Esophagus muscularis mucosa (tissue), 4 donors: ENCODE results near the gene PLEKHM3. TPM values are rescaled to one million over a fixed set of nuclear protein-coding genes. Genes with fewer than 3 reads are reported as not detected.

Experiments
- DNase-seq: peaks from one replicate; pipeline ENCODE4 v3.0.0-alpha.2; 2017; ENCODE audit errors: extremely low spot score
- H3K27ac ChIP-seq, 4 donors: fragments of 200-600 bp; sonication (generic); replicated peaks in 1 of 4; 1 replicate in 3 of 4; 2 replicates in 1 of 4; pipeline ENCODE4 v1.5.1; 2016 to 2019; ENCODE audit warnings: mild to moderate bottlenecking in 1 of 4
- H3K27me3 ChIP-seq, 4 donors: fragments of 200-600 bp; sonication (generic); one replicate each; pipeline versions ENCODE4 v1.5.1 to v1.6.0; 2016 to 2019
- H3K36me3 ChIP-seq, 4 donors: fragments of 200-600 bp; sonication (generic); one replicate each; pipeline ENCODE4 v1.5.1; 2016 to 2019
- H3K4me1 ChIP-seq, 4 donors: fragments of 200-600 bp; sonication (generic); one replicate each; pipeline ENCODE4 v1.5.1; 2016 to 2019
- H3K4me3 ChIP-seq, 4 donors: fragments of 200-600 bp; sonication (generic); 1 replicate in 2 of 4; 2 replicates in 2 of 4; pipeline ENCODE4 v1.5.1; 2016 to 2019; ENCODE audit warnings: mild to moderate bottlenecking in 4 of 4, moderate library complexity in 1 of 4
- H3K9me3 ChIP-seq, 4 donors: fragments of 200-600 bp; sonication (generic); 1 replicate in 3 of 4; 2 replicates in 1 of 4; pipeline ENCODE4 v1.5.1; 2016 to 2019
- EP300 ChIP-seq: sonication (generic); formaldehyde crosslinking; IDR thresholded peaks from one replicate; pipeline ENCODE4 v1.6.1; 2017; ENCODE audit warnings: antibody characterized with exemption
- POLR2A ChIP-seq: fragments of 450-650 bp; IDR thresholded peaks from one replicate; pipeline ENCODE4 v1.6.1; 2017; ENCODE audit warnings: antibody characterized with exemption, moderate library complexity, mild to moderate bottlenecking, low read depth
- POLR2AphosphoS5 ChIP-seq, 2 donors: sonication (generic); formaldehyde crosslinking; IDR thresholded peaks; one replicate each; pipeline ENCODE4 v1.6.1; 2017; ENCODE audit warnings: antibody characterized with exemption in 2 of 2
- WGBS: methylation state at CpG from one replicate; pipeline ENCODE4 v1.1.5; 2018; 5-methylcytosine and 5-hydroxymethylcytosine counted together
- intact Hi-C: fragments of 100-400 bp; cut with DNase I; formaldehyde crosslinking; loops from one replicate; pipeline ENCODE4 v1.15.1; 2023
- total RNA-seq, 4 donors: library from RNA; depleted of rRNA; stranded (reverse); fragments of >200 nt; gene quantifications; one replicate each; pipeline versions ENCODE4 v1.1.0 to v1.2.1, GENCODE V29; 2016
- TF ChIP-seq, protein P1 (sequence below), 3 experiments: fragments of 200-600 bp in 2 of 3; fragments of 450-650 bp in 1 of 3; sonication (generic) in 2 of 3; IDR thresholded peaks; one replicate each; pipeline ENCODE4 v1.5.1; 2017 to 2019; ENCODE audit warnings: antibody characterized with exemption in 3 of 3, mild to moderate bottlenecking in 2 of 3, moderate library complexity in 1 of 3

The PLEKHM3 gene
- total RNA-seq, 4 donors from 2014 or later, result 24.8 to 34.5 (median 31.1) TPM

DNA sequence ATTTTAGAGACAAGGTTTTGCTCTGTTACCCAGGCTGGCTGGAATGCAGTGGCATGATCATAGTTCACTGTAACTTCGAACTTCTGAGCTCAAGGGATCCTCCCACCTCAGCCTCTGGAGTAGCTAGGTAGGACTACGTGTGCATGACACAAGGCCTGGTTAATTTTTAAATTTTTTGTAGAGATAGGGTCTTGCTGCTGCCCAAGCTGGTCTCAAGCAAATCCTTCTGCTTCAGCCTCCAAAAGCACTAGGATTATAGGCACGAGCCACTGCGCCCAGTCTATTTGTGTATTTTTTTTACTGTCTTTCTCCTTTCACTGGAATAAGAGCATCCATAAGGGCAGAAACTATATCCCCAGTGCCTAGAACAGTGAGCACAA lies 89.3 kb downstream of the PLEKHM3 start:
- TF ChIP-seq POLR2AphosphoS5 (IDR thresholded peaks at IDR 0.05), result no peak
- Histone ChIP-seq H3K4me3 (no peak overlapping the region), H3K27me3 (no peaks in the 10 kb centered on the region), H3K4me1 (peaks cover 12 to 26% (median 13%) of the 10 kb centered on the region in 4 donors), H3K27ac (no peak overlapping the region), H3K36me3 (peaks cover 0 to 2% (median under 1%) of the 10 kb centered on the region in 4 donors), H3K9me3 (no peaks in the 10 kb centered on the region)
- 100% methylated on average over 4 of the region's 4 CpGs for WGBS
- intact Hi-C loops, result no loop called here
- no peak for DNase-seq

DNA sequence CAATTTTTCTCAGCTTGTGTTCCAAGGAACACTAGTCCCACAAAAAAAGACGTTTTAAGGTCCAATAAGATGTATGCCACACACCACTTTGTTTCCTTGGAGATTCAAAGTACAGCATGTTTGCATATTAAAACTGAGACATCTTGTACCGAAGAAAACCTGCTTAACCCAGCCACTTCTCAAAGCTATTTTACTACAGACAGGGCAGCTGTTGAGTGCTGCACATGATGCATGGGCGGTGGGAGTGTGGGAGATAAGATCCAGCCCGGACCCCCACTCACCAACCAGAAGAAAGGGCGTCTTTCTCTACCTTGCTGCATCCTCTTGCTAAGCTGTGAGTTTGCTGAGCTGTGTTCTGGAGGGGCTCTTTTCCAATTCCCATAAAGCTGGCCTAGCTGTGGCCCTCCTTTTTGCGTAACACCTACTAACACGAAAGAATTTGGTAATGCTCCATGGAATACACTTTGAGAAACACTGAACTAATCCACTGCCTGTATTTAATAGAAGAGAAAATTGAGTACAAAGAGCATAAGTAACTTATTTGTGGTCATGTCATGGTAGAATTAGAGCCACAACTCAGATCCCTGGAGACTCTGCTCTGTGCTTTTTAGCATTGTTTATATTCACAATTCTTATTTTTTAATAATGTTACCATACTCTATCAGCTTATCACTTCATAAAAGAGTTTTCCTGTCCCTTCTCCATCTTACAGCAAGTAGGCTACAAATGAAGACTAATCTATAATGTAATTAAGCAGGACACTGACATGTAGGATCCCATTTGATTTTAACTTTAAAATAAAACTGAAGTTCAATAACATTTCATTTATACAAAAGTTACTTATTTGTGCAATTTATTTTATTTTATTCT lies 90.0 kb downstream of the PLEKHM3 start:
- TF ChIP-seq EP300 (no peak), POLR2A (no peak), POLR2AphosphoS5 (IDR thresholded peaks at IDR 0.05) (no peak)
- TF ChIP-seq, protein P1, sequence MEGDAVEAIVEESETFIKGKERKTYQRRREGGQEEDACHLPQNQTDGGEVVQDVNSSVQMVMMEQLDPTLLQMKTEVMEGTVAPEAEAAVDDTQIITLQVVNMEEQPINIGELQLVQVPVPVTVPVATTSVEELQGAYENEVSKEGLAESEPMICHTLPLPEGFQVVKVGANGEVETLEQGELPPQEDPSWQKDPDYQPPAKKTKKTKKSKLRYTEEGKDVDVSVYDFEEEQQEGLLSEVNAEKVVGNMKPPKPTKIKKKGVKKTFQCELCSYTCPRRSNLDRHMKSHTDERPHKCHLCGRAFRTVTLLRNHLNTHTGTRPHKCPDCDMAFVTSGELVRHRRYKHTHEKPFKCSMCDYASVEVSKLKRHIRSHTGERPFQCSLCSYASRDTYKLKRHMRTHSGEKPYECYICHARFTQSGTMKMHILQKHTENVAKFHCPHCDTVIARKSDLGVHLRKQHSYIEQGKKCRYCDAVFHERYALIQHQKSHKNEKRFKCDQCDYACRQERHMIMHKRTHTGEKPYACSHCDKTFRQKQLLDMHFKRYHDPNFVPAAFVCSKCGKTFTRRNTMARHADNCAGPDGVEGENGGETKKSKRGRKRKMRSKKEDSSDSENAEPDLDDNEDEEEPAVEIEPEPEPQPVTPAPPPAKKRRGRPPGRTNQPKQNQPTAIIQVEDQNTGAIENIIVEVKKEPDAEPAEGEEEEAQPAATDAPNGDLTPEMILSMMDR (IDR thresholded peaks at IDR 0.05), result no peak
- Histone ChIP-seq H3K27me3 (no peaks in the 10 kb centered on the region), H3K27ac (no peak overlapping the region), H3K4me3 (no peak overlapping the region), H3K36me3 (peaks cover 0 to 8% (median 5%) of the 10 kb centered on the region in 4 donors), H3K9me3 (no peaks in the 10 kb centered on the region), H3K4me1 (peaks cover 12 to 26% (median 13%) of the 10 kb centered on the region in 4 donors)
- DNase-seq, result no peak
- 85% methylated on average over 7 of the region's 7 CpGs for WGBS
- intact Hi-C loops, result no loop called here

GRCh38 chr2:207934720-207935119 lies 90.6 kb downstream of the PLEKHM3 start:
- H3K27ac ChIP-seq, result no peak overlapping the region
- 95% methylated on average over 7 of the region's 7 CpGs for WGBS
- DNase-seq, result no peak

GRCh38 chr2:207933396-207934065 lies 91.8 kb downstream of the PLEKHM3 start:
- H3K27me3 ChIP-seq, result no peaks in the 10 kb centered on the region
- H3K4me1 ChIP-seq, result peaks cover 9 to 29% (median 14%) of the 10 kb centered on the region in 4 donors
- 83% methylated on average over 9 of the region's 9 CpGs for WGBS
- peak overlapping the region in 1 of 4 donors; percentile 15 for H3K27ac ChIP-seq
- peaks cover 0 to 13% (median 5%) of the 10 kb centered on the region in 4 donors for H3K36me3 ChIP-seq
- no peaks in the 10 kb centered on the region for H3K9me3 ChIP-seq
- TF ChIP-seq POLR2AphosphoS5 (IDR thresholded peaks at IDR 0.05) (no peak), POLR2A (no peak), EP300 (no peak)
- TF ChIP-seq, protein P1 (IDR thresholded peaks at IDR 0.05), result no peak
- intact Hi-C loops, result no loop called here
- no peak overlapping the region for H3K4me3 ChIP-seq
- no peak for DNase-seq

More at GRCh38 chr2:207934720-207935119, 90.6 kb downstream of the PLEKHM3 start:
- Histone ChIP-seq H3K27me3 (no peaks in the 10 kb centered on the region), H3K9me3 (no peaks in the 10 kb centered on the region), H3K4me3 (no peak overlapping the region), H3K36me3 (peaks cover 0 to 13% (median 5%) of the 10 kb centered on the region in 4 donors), H3K4me1 (peaks cover 12 to 26% (median 13%) of the 10 kb centered on the region in 4 donors)
- intact Hi-C loops, result no loop called here
- TF ChIP-seq POLR2A (no peak), POLR2AphosphoS5 (IDR thresholded peaks at IDR 0.05) (no peak), EP300 (no peak)
- TF ChIP-seq, protein P1 (IDR thresholded peaks at IDR 0.05), result no peak

DNA sequence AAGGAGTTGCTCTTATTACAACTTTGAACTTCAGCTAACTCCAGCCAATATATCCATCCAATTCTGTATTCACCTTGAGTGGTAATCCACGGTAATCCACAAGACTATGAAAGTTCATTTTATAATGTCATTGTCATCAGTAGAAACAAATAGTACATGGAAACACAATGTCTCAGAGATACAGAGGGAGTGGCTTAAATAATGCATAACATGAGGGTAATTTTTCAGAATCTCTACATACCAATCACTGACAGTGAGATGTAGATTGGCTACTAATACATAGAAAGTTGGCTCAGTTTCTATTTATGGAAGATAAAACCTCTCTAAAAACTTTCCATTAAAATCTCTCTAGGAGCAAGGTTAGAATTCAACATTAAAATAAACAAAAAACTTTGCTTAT lies 93.2 kb downstream of the PLEKHM3 start:
- H3K36me3 ChIP-seq, result peaks cover 0 to 13% (median 5%) of the 10 kb centered on the region in 4 donors
- no peak overlapping the region for H3K27ac ChIP-seq
- intact Hi-C loops, result no loop called here
- no peak overlapping the region for H3K4me3 ChIP-seq
- H3K27me3 ChIP-seq, result no peaks in the 10 kb centered on the region
- WGBS, result 79% methylated on average over 1 of the region's 1 CpG
- DNase-seq, result no peak
- TF ChIP-seq EP300 (no peak), POLR2AphosphoS5 (IDR thresholded peaks at IDR 0.05) (no peak), POLR2A (no peak)
- TF ChIP-seq, protein P1 (IDR thresholded peaks at IDR 0.05), result no peak
- no peaks in the 10 kb centered on the region for H3K9me3 ChIP-seq
- H3K4me1 ChIP-seq, result peaks cover 8 to 37% (median 24%) of the 10 kb centered on the region in 4 donors
